Measurements from ENCODE around the gene TENM4.

GRCh38 chr11:78684377-78684776, 756.5 kb downstream of the TENM4 start:
- TF ChIP-seq POLR2AphosphoS5 (IDR thresholded peaks at IDR 0.05; ENCODE audit: low read depth, low read length) (no peak), REST (IDR thresholded peaks at IDR 0.05; ENCODE audit: insufficient read depth in 1 of 2, low read depth in 2 of 2, low read length in 2 of 2) (peak; percentile 56 to 92; a peak in 3 of 4 replicates)
